DND-41 (cell line): Measurements from ENCODE around the gene PGAP2.

Source experiments
- ATAC-seq: fragments of 200-7000 bp; cut with Tn5 transposase; 3 replicates; pipeline ENCODE4 v1.9.1; 2021; ENCODE audit warnings: low read depth; ENCODE audit not compliant: insufficient read depth
- DNase-seq: peaks from one replicate; pipeline ENCODE4 v3.0.0-alpha.2; 2020
- H2AFZ ChIP-seq: 2 replicates; pipeline ENCODE4 v1.6.0; 2012; ENCODE audit warnings: low read depth, low read length
- H3K27ac ChIP-seq: 2 replicates; pipeline ENCODE4 v1.5.1; 2012; ENCODE audit warnings: low read length, inconsistent platforms
- H3K27me3 ChIP-seq: fragments of 200-600 bp; sonication (generic); 2 replicates; pipeline ENCODE4 v1.6.0; 2012; ENCODE audit warnings: low read length, mild to moderate bottlenecking, inconsistent platforms; ENCODE audit not compliant: insufficient read depth, poor library complexity
- H3K36me3 ChIP-seq: 2 replicates; pipeline ENCODE4 v1.5.1; 2012; ENCODE audit warnings: low read length, inconsistent platforms; ENCODE audit not compliant: insufficient read depth
- H3K4me1 ChIP-seq: 2 replicates; pipeline ENCODE4 v1.5.1; 2012; ENCODE audit warnings: mild to moderate bottlenecking, low read length; ENCODE audit not compliant: insufficient read depth
- H3K4me2 ChIP-seq: 2 replicates; pipeline ENCODE4 v1.6.0; 2012; ENCODE audit warnings: mild to moderate bottlenecking, moderate library complexity, low read length, inconsistent platforms; ENCODE audit not compliant: insufficient read depth
- H3K4me3 ChIP-seq, 2 experiments: fragments of 200-600 bp in 1 of 2; shearing (Covaris generic) in 1 of 2; 2 replicates each; pipeline ENCODE4 v1.5.1; 2012 to 2016; ENCODE audit warnings: inconsistent platforms in 2 of 2, low read length in 2 of 2, mild to moderate bottlenecking in 2 of 2, low read depth in 1 of 2, moderate library complexity in 1 of 2
- H3K79me2 ChIP-seq: 2 replicates; pipeline ENCODE4 v1.6.0; 2012; ENCODE audit warnings: low read length, inconsistent platforms; ENCODE audit not compliant: insufficient read depth
- H3K9ac ChIP-seq: 2 replicates; pipeline ENCODE4 v1.6.0; 2012; ENCODE audit warnings: low read depth, mild to moderate bottlenecking, inconsistent platforms, low read length, moderate library complexity
- H3K9me3 ChIP-seq: 2 replicates; pipeline ENCODE4 v1.5.1; 2012; ENCODE audit warnings: low read length, moderate library complexity, mild to moderate bottlenecking, inconsistent platforms; ENCODE audit not compliant: insufficient read depth, severe bottlenecking
- H4K20me1 ChIP-seq: 2 replicates; pipeline ENCODE4 v1.6.0; 2012; ENCODE audit warnings: low read length; ENCODE audit not compliant: insufficient read depth
- CTCF ChIP-seq: IDR thresholded peaks from 2 replicates; pipeline ENCODE4 v1.5.1; 2012; ENCODE audit warnings: borderline replicate concordance, low read length, moderate library complexity, mild to moderate bottlenecking; ENCODE audit not compliant: poor library complexity, severe bottlenecking; ENCODE audit errors: extremely low read depth
- EZH2 ChIP-seq: IDR thresholded peaks from 3 replicates; pipeline ENCODE4 v1.6.1; 2012; ENCODE audit warnings: borderline replicate concordance, low read depth, mild to moderate bottlenecking, moderate library complexity, low read length, inconsistent platforms; ENCODE audit not compliant: severe bottlenecking

PGAP2 gene

DNA sequence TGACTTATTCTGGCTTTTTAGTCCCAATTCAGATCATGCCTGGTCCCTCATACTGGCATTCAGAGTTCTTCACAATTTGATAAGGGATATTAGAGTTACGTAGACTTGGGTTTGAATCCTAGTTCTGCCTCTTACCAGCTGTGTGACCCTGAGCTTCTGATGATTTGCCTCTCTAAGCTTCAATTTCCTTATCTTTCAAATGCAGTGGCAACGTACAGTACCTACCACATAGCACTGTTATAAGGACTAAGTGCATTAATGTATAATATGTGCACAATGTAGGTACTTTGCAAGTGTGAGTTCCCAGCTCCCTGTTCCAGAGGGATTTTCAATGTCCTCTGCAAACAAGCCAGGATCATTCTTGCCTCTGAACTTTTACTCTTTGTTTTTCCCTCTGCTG lies 25.1 kb downstream of the PGAP2 start:
- H2AFZ ChIP-seq = no peak overlapping the region
- H3K27ac ChIP-seq = 0 out of 2 replicates have a peak overlapping the region, but pooled peaks have one; percentile 11
- peaks cover 74% of the 10 kb centered on the region for H4K20me1 ChIP-seq
- TF ChIP-seq EZH2 (no peak), CTCF (no peak)
- DNase-seq (no peak), ATAC-seq (no peak)
- peaks cover 36% of the 10 kb centered on the region for H3K4me1 ChIP-seq
- no peak overlapping the region for H3K4me3 ChIP-seq
- peaks cover 64% of the 10 kb centered on the region for H3K36me3 ChIP-seq
- H3K9me3 ChIP-seq = no peaks in the 10 kb centered on the region
- H3K27me3 ChIP-seq = no peaks in the 10 kb centered on the region
- peaks cover 89% of the 10 kb centered on the region for H3K79me2 ChIP-seq
- no peak overlapping the region for H3K9ac ChIP-seq
- no peak overlapping the region for H3K4me2 ChIP-seq

DNA sequence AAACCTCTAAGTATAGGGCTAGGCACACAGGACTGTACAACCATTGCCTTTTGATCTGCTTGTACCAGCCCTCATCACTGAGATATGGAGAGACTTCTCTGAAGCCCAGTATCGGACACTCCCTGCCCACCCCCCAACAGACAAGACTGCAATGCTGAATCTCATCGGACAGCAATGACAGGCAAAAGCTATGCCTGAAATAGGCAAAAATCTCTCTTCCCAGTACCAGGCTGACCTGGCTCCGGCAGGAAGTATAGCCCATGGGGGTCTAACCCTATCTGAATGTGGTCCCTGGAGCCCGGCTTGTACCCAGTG lies 25.9 kb downstream of the PGAP2 start:
- ATAC-seq (no peak), DNase-seq (no peak)
- peaks cover 97% of the 10 kb centered on the region for H3K79me2 ChIP-seq
- no peak overlapping the region for H3K4me3 ChIP-seq
- H3K4me2 ChIP-seq = no peak overlapping the region
- H3K4me1 ChIP-seq = peaks cover 44% of the 10 kb centered on the region
- peaks cover 81% of the 10 kb centered on the region for H4K20me1 ChIP-seq
- H3K27me3 ChIP-seq = no peaks in the 10 kb centered on the region
- no peaks in the 10 kb centered on the region for H3K9me3 ChIP-seq
- H2AFZ ChIP-seq = no peak overlapping the region
- no peak overlapping the region for H3K9ac ChIP-seq
- H3K27ac ChIP-seq = no peak overlapping the region
- peaks cover 69% of the 10 kb centered on the region for H3K36me3 ChIP-seq
- TF ChIP-seq CTCF = no peak
- TF ChIP-seq EZH2 = no peak

DNA sequence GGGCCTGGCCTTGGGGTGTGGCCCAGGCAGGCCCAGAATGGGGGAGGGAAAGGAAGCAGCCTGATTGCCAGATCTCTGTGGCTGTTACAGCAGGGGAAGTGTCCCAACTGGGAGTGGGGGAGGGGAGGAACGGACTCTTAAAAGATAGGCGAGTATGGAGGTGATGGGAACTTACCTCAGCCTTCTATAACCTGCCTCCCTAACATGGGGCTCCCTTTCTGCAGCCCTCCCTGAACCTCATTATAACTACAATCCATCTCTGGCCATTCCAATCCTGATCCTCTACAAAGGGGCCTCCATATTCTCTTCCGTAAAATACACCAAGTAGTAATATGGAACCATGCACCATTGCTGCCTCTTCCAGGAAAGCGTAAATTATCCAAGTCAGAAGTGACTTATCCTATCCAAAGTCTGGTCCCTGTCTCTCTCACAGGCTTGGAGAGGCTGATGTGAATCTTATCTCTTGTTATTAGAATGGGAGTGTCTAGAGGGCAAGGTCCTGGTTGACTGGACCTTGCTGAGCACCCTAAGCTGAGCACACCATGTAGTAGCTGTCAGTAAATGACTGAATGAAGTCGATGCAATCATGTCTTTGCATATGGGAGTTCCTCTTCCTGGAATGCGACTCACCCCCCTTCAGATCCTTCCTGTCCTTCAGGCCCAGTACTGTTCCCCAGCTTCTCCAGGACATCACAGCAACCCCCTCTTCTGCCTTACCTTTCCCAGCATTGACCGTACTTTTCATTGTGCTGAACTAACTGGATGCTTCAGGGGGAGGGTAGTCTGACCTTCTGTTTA lies 26.5 kb downstream of the PGAP2 start:
- Histone ChIP-seq H4K20me1 (peaks cover 86% of the 10 kb centered on the region), H3K27me3 (no peaks in the 10 kb centered on the region), H2AFZ (no peak overlapping the region), H3K36me3 (peaks cover 64% of the 10 kb centered on the region), H3K4me3 (no peak overlapping the region), H3K4me1 (peaks cover 50% of the 10 kb centered on the region), H3K9ac (no peak overlapping the region), H3K27ac (0 out of 2 replicates have a peak overlapping the region, but pooled peaks have one; percentile 20), H3K9me3 (no peaks in the 10 kb centered on the region), H3K79me2 (peaks cover 99% of the 10 kb centered on the region), H3K4me2 (no peak overlapping the region)
- TF ChIP-seq CTCF (no peak), EZH2 (no peak)
- DNase-seq = no peak
- ATAC-seq = no peak
